Adrenal gland (tissue), 12 donors: ENCODE data around the gene DUSP22. TPM values are rescaled to one million over a fixed set of nuclear protein-coding genes. Genes with fewer than 3 reads are reported as not detected.
"Not testable (repeated sequence)": the region's sequence is repeated elsewhere in the genome, so short reads cannot be mapped to it uniquely, and the experiment has no call there.

Source experiments
- DNase-seq, 7 donors: peaks; one replicate each; pipeline ENCODE4 v3.0.0-alpha.2; 2019 to 2020
- H3K27ac ChIP-seq, 5 donors: fragments of 200-600 bp; sonication (generic) in 4 of 5; 1 replicate in 3 of 5; 2 replicates in 2 of 5; pipeline versions ENCODE4 v1.5.1 to v1.8.0; 2016 to 2020; ENCODE audit warnings: mild to moderate bottlenecking in 1 of 5
- H3K27me3 ChIP-seq: fragments of 200-600 bp; 2 replicates; pipeline ENCODE4 v1.8.0; 2021
- H3K36me3 ChIP-seq, 2 donors: fragments of 200-600 bp; replicated peaks in 1 of 2; 1 replicate in 1 of 2; 2 replicates in 1 of 2; pipeline versions ENCODE4 v1.5.1 to v1.8.0; 2018 to 2022
- H3K4me1 ChIP-seq, 2 donors: fragments of 200-600 bp; replicated peaks in 1 of 2; 1 replicate in 1 of 2; 2 replicates in 1 of 2; pipeline versions ENCODE4 v1.5.1 to v1.8.0; 2018 to 2021
- H3K4me3 ChIP-seq, 4 donors: fragments of 200-600 bp; sonication (generic) in 3 of 4; one replicate each; pipeline ENCODE4 v1.5.1; 2016 to 2018
- H3K9me3 ChIP-seq, 3 donors: fragments of 200-600 bp; sonication (generic) in 1 of 3; replicated peaks in 1 of 3; 1 replicate in 2 of 3; 2 replicates in 1 of 3; pipeline versions ENCODE4 v1.5.1 to v1.8.0; 2016 to 2021
- CTCF ChIP-seq, 6 experiments: fragments of 450-650 bp in 4 of 6; fragments of 200-600 bp in 2 of 6; sonication (generic) in 1 of 6; IDR thresholded peaks; 1 replicate in 5 of 6; 2 replicates in 1 of 6; pipeline versions ENCODE4 v1.5.1 to v1.8.0; 2016 to 2021; ENCODE audit warnings: antibody characterized with exemption in 6 of 6, mild to moderate bottlenecking in 2 of 6, moderate library complexity in 1 of 6
- POLR2A ChIP-seq, 2 donors: fragments of 450-650 bp; IDR thresholded peaks; one replicate each; pipeline ENCODE4 v1.6.1; 2017; ENCODE audit warnings: antibody characterized with exemption in 2 of 2, mild to moderate bottlenecking in 2 of 2, moderate library complexity in 1 of 2
- WGBS, 4 donors: extraction: QIAGEN DNeasy Blood & Tissue Kit in 2 of 4; methylation state at CpG; one replicate each; pipeline versions ENCODE4 v1.1.5 to v1.1.7; 2013 to 2017; 5-methylcytosine and 5-hydroxymethylcytosine counted together
- intact Hi-C, 2 donors: fragments of 100-400 bp; cut with DNase I; formaldehyde crosslinking; loops; one replicate each; pipeline versions ENCODE4 v1.14.1 to v1.15.0; 2022 to 2023
- polyA plus RNA-seq, 3 donors: library from polyadenylated mRNA; stranded (reverse); fragments of 200-250 nt in 2 of 3; fragments of 350-450 nt in 1 of 3; fragmentation: Illumina TruSeq in 1 of 3; extraction: RNeasy Lipid Tissue Mini Kit (QIAGEN cat#74804) in 1 of 3; gene quantifications; one replicate each; pipeline ENCODE4 v1.2.3, GENCODE V29; 2013 to 2014
- total RNA-seq, 9 donors: library from RNA; depleted of rRNA in 4 of 9; stranded (reverse); fragments of >200 nt in 4 of 9; fragments of 120-200 nt in 1 of 9; fragmentation: NEBNext Ultra II Directional in 1 of 9; extraction: Animal tissue kit (Norgen Biotek cat#: 25700) in 1 of 9; gene quantifications; one replicate each; pipeline versions ENCODE4 v1.1.0 to v1.2.4, GENCODE V29; 2013 to 2023
- donor health status: healthy with polysubstance abuse.
- donor health status: Bipolar disorder and iron deficiency.
- donor health status: DM: yes; HTN: yes; CAD: no.
- donor health status: DM: no; HTN: no; CAD: no.
- donor health status: DM: no; HTN: no; CAD: no.
- donor health status: DM: yes; HTN: yes; CAD: no.

DUSP22 gene
- total and polyA plus RNA-seq, 12 donors = 16.7 to 39.3 (median 25.9) TPM

GRCh38 chr6:284486-284885 lies 7.8 kb upstream of the DUSP22 start:
- Histone ChIP-seq H3K27ac (no peak overlapping the region), H3K4me1 (no peaks in the 10 kb centered on the region), H3K9me3 (no peaks in the 10 kb centered on the region), H3K36me3 (no peaks in the 10 kb centered on the region), H3K4me3 (no peak overlapping the region), H3K27me3 (no peaks in the 10 kb centered on the region)
- TF ChIP-seq POLR2A (IDR thresholded peaks at IDR 0.05) (no peak), CTCF (IDR thresholded peaks at IDR 0.05) (no peak)
- intact Hi-C loops = no loop called here
- no peak for DNase-seq
- WGBS, 4 donors = 68 to 72% (median 71%) methylated on average over 4 of the region's 4 CpGs

- TF ChIP-seq POLR2A (IDR thresholded peaks at IDR 0.05) = no peak
- TF ChIP-seq CTCF (IDR thresholded peaks at IDR 0.05) = no peak
- no peaks in the 10 kb centered on the region for H3K9me3 ChIP-seq
- DNase-seq = no peak
- H3K27ac ChIP-seq = no peak overlapping the region
- H3K4me3 ChIP-seq = no peak overlapping the region
- intact Hi-C loops = no loop called here
- 84 to 90% (median 89%) methylated on average over 6 of the region's 6 CpGs for WGBS, 4 donors
- H3K4me1 ChIP-seq = no peaks in the 10 kb centered on the region
- no peaks in the 10 kb centered on the region for H3K27me3 ChIP-seq
- no peaks in the 10 kb centered on the region for H3K36me3 ChIP-seq
Measured at GRCh38 chr6:285030-285771, 7.1 kb upstream of the DUSP22 start.

- DNase-seq, H3K4me1 ChIP-seq, H3K9me3 ChIP-seq, H3K36me3 ChIP-seq, H3K27me3 ChIP-seq, H3K4me3 ChIP-seq, H3K27ac ChIP-seq, intact Hi-C loops: not testable (repeated sequence)
- 64 to 73% (median 69%) methylated on average over 5 of the region's 5 CpGs for WGBS, 4 donors
Measured at GRCh38 chr6:285902-286301, 6.4 kb upstream of the DUSP22 start.

DNA sequence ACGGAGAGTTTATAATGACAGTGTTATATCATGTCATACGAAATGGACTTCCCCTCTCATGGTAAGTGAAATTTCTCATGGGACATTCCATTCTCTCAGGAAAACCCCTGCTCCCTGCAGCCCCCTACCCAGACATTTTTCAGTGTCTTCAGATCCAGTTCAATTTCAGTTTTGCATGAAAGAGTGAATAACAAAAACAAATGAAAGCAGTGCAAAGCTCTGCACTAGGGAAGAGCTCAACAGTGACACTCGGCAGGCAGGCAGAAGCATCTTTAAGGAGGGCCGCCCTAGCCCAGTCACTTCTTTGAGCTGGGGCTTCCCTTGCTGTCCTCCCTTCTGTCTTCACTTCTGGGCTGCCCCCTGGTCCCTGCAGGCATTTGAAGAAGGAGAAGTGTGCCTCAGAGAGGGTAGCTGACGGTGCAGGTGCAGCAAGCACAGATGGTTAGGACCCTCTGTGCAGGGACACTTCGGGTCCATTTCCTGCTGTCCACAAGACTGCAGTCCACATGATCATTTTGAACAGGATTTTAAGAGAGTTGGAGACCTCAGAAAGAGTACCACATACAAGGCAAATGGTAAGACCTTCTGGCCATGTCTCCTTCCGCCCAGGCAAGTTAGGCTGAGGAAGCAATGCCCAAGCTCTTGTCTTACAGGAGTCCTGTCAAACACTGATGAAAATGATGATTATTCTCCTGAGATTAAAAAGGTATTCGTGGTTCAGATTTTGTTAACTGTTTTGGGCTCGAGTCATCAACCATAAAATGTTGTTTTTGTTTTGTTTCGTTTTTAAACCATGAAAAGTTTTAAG lies 5.4 kb upstream of the DUSP22 start:
- Histone ChIP-seq H3K4me3 (no peak overlapping the region), H3K27ac (no peak overlapping the region), H3K27me3 (no peaks in the 10 kb centered on the region), H3K4me1 (peaks cover 0 to 8% of the 10 kb centered on the region in 2 donors), H3K9me3 (no peaks in the 10 kb centered on the region), H3K36me3 (no peaks in the 10 kb centered on the region)
- 62 to 67% (median 65%) methylated on average over 10 of the region's 10 CpGs for WGBS, 4 donors
- TF ChIP-seq CTCF (IDR thresholded peaks at IDR 0.05) (no peak), POLR2A (IDR thresholded peaks at IDR 0.05) (no peak)
- DNase-seq = no peak
- intact Hi-C loops = no loop called here
